HepG2 (cell line): ENCODE measurements around the gene TMEM114. TPM values are rescaled to one million over a fixed set of nuclear protein-coding genes. Genes with fewer than 3 reads are reported as not detected.

Experiments
- ASH2L ChIP-seq: fragments of 300-600, 200-600 bp; sonication (generic); IDR thresholded peaks from 2 replicates; pipeline ENCODE4 v1.7.0; 2017; ENCODE audit warnings: low read depth, mild to moderate bottlenecking, moderate library complexity, mixed read lengths, low read length; ENCODE audit not compliant: insufficient read length
- CSRNP2 ChIP-seq: sonication (generic); formaldehyde crosslinking; conservative IDR thresholded peaks from 2 replicates; pipeline ENCODE4 v1.8.0; 2022; ENCODE audit warnings: low read depth, missing genetic modification reagents
- HCFC1 ChIP-seq: fragments of 150-350 bp; IDR thresholded peaks from 2 replicates; pipeline ENCODE4 v1.6.1; 2014; ENCODE audit warnings: low read depth, low read length
- MAZ ChIP-seq, 2 experiments: sonication (generic) in 1 of 2; formaldehyde crosslinking in 1 of 2; IDR thresholded peaks; 2 replicates each; pipeline versions ENCODE4 v1.5.0 to v1.6.1; 2012 to 2020; ENCODE audit warnings: low read depth in 2 of 2, mild to moderate bottlenecking in 2 of 2, borderline replicate concordance in 1 of 2, improper control_type of control experiment in 1 of 2, low read length in 1 of 2, missing genetic modification reagents in 1 of 2, moderate library complexity in 1 of 2
- MTERF4 ChIP-seq: sonication (generic); formaldehyde crosslinking; IDR thresholded peaks from 2 replicates; pipeline ENCODE4 v1.8.0; 2023; ENCODE audit warnings: mild to moderate bottlenecking, missing genetic modification reagents
- NFIC ChIP-seq: IDR thresholded peaks from 2 replicates; pipeline ENCODE4 v1.6.1; 2012; ENCODE audit warnings: mild to moderate bottlenecking, low read length, inconsistent platforms
- NFKBIZ ChIP-seq: IDR thresholded peaks from 2 replicates; pipeline ENCODE4 v1.6.1; 2018; ENCODE audit warnings: missing genetic modification reagents, missing compliant biosample characterization
- PAXIP1 ChIP-seq: sonication (generic); formaldehyde crosslinking; conservative IDR thresholded peaks from 2 replicates; pipeline ENCODE4 v1.4.0; 2020; ENCODE audit warnings: mild to moderate bottlenecking, missing genetic modification reagents, moderate library complexity
- RBAK ChIP-seq: sonication (generic); formaldehyde crosslinking; IDR thresholded peaks from 2 replicates; pipeline ENCODE4 v1.5.1; 2020; ENCODE audit warnings: mild to moderate bottlenecking, missing genetic modification reagents
- RELA ChIP-seq: sonication (generic); formaldehyde crosslinking; IDR thresholded peaks from 2 replicates; pipeline ENCODE4 v1.4.0; 2020; ENCODE audit warnings: missing genetic modification reagents
- ZBTB20 ChIP-seq: sonication (generic); formaldehyde crosslinking; IDR thresholded peaks from 2 replicates; pipeline ENCODE4 v1.8.1; 2023; ENCODE audit warnings: missing genetic modification reagents, low read depth, mild to moderate bottlenecking, borderline replicate concordance
- ZNF614 ChIP-seq: IDR thresholded peaks from 2 replicates; pipeline ENCODE4 v1.6.1; 2018; ENCODE audit warnings: missing biosample characterization, missing genetic modification reagents, inconsistent platforms, borderline replicate concordance
- ZNF839 ChIP-seq: sonication (generic); formaldehyde crosslinking; IDR thresholded peaks from 2 replicates; pipeline ENCODE4 v1.4.0; 2020; ENCODE audit warnings: missing genetic modification reagents, mild to moderate bottlenecking, borderline replicate concordance
- polyA plus RNA-seq, 8 experiments: library from polyadenylated mRNA; depleted of rRNA in 3 of 8; stranded (reverse) in 7 of 8; unstranded in 1 of 8; fragments of >200 nt; fragmentation: Illumina TruSeq in 4 of 8; extraction: Trizol in 4 of 8; gene quantifications; 2 replicates each; pipeline versions ENCODE4 v1.2.1 to v1.2.3, GENCODE V29; 2011 to 2016; ENCODE audit warnings: low read depth in 4 of 8, missing spikeins in 1 of 8, mixed read lengths in 1 of 8; ENCODE audit not compliant: insufficient read depth in 1 of 8
- total RNA-seq, 5 experiments: library from RNA; depleted of rRNA; stranded (reverse); fragments of >200 nt; fragmentation: Illumina TruSeq; extraction: Trizol; gene quantifications; 2 replicates each; pipeline ENCODE4 v1.2.3, GENCODE V29; 2016; ENCODE audit warnings: low read depth in 1 of 5
- TF ChIP-seq, protein P1 (sequence below), 2 experiments: sonication (generic) in 1 of 2; formaldehyde crosslinking in 1 of 2; IDR thresholded peaks; 2 replicates each; pipeline versions ENCODE4 v1.4.0 to v1.6.1; 2018 to 2020; ENCODE audit warnings: missing genetic modification reagents in 2 of 2, borderline replicate concordance in 1 of 2, low read depth in 1 of 2, mild to moderate bottlenecking in 1 of 2, missing biosample characterization in 1 of 2
- TF ChIP-seq, protein P2 (sequence below): sonication (generic); formaldehyde crosslinking; IDR thresholded peaks from 2 replicates; pipeline ENCODE4 v1.4.0; 2020; ENCODE audit warnings: missing genetic modification reagents, mild to moderate bottlenecking, borderline replicate concordance

TMEM114 gene
- total and polyA plus RNA-seq, 2 of the 13 experiments (the other 11 are each of a cell fraction or from before 2014, with no cell fraction given), result not detected

DNA sequence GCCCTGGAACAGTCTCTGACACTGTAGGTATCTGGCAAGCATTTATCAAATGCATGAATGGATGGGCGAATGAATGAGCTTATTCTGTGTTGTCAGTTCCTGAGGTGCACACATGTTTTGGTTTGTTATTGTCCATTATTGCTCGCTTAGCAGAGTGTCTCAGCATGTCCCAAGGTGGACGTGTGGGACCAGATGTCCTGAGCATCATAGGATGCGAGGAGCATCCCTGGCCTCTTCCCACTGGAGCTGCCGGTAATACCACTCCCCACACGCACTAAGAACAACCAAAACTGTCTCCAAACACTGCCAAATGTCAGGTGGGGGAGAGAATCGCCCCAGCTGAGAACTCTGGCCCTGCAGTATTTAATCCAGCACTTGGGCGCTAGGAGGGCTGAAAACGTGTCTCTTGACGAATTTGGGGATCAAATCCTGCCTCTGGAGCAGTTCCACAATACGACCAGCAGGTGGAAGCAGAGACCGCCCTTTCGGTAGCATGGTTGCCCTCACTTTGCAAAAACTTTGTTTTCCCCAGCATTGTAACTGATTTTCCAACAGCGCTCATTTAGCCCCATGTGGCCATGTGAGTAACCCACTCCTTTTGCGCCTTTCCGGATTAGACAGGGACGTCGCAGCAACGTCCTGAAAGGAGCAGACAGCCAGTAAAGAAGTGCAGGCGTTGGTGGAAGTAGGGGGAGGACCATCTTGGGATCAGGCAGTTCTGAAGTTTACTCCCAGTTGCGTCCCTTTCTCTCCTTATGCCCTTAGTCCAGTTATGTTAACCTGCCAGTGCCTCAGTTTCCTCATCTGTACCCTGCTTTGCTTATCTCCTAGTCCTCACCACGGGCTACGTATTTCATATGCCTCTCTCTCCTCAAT lies 22.7 kb downstream of the TMEM114 start (continued):
- TF ChIP-seq ZNF614 (peak; percentile 56; the same call in 1 of the 2 replicates), ZNF839 (CRISPR knock-in tag) (0 out of 2 replicates have a peak, but pooled peaks have one; percentile 32), ASH2L (peak; percentile 44), RELA (CRISPR knock-in tag) (peak; percentile 84), ZBTB20 (CRISPR knock-in tag) (0 out of 2 replicates have a peak, but pooled peaks have one; percentile 36), MAZ (IDR thresholded peaks at IDR 0.05; ENCODE audit: borderline replicate concordance, low read depth, low read length) (no peak), MAZ (CRISPR knock-in tag; IDR thresholded peaks at IDR 0.05; ENCODE audit: low read depth) (peak; percentile 9; the same call in 1 of the 2 replicates), NFIC (no peak), RBAK (CRISPR knock-in tag) (no peak), MTERF4 (CRISPR knock-in tag) (0 out of 2 replicates have a peak, but pooled peaks have one; percentile 54), HCFC1 (peak; percentile 34; the same call in 1 of the 2 replicates), CSRNP2 (CRISPR knock-in tag) (no peak), PAXIP1 (CRISPR knock-in tag) (peak; percentile 31; the same call in 1 of the 2 replicates), NFKBIZ (peak; percentile 66; the same call in 1 of the 2 replicates)
- TF ChIP-seq, protein P1, sequence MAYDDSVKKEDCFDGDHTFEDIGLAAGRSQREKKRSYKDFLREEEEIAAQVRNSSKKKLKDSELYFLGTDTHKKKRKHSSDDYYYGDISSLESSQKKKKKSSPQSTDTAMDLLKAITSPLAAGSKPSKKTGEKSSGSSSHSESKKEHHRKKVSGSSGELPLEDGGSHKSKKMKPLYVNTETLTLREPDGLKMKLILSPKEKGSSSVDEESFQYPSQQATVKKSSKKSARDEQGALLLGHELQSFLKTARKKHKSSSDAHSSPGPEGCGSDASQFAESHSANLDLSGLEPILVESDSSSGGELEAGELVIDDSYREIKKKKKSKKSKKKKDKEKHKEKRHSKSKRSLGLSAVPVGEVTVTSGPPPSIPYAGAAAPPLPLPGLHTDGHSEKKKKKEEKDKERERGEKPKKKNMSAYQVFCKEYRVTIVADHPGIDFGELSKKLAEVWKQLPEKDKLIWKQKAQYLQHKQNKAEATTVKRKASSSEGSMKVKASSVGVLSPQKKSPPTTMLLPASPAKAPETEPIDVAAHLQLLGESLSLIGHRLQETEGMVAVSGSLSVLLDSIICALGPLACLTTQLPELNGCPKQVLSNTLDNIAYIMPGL (CRISPR knock-in tag; IDR thresholded peaks at IDR 0.05; ENCODE audit: borderline replicate concordance in 1 of 2, low read depth in 1 of 2), result peak; percentile 97 to 98
- TF ChIP-seq, protein P2, sequence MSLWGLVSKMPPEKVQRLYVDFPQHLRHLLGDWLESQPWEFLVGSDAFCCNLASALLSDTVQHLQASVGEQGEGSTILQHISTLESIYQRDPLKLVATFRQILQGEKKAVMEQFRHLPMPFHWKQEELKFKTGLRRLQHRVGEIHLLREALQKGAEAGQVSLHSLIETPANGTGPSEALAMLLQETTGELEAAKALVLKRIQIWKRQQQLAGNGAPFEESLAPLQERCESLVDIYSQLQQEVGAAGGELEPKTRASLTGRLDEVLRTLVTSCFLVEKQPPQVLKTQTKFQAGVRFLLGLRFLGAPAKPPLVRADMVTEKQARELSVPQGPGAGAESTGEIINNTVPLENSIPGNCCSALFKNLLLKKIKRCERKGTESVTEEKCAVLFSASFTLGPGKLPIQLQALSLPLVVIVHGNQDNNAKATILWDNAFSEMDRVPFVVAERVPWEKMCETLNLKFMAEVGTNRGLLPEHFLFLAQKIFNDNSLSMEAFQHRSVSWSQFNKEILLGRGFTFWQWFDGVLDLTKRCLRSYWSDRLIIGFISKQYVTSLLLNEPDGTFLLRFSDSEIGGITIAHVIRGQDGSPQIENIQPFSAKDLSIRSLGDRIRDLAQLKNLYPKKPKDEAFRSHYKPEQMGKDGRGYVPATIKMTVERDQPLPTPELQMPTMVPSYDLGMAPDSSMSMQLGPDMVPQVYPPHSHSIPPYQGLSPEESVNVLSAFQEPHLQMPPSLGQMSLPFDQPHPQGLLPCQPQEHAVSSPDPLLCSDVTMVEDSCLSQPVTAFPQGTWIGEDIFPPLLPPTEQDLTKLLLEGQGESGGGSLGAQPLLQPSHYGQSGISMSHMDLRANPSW (CRISPR knock-in tag), result peak; percentile 84
